ENCODE measurements around the gene RBPJ.

GRCh38 chr4:26279446-26279845 lies 41.4 kb upstream of the RBPJ start:
- no peak for TF ChIP-seq CTCF (IDR thresholded peaks at IDR 0.05)
- TF ChIP-seq POLR2A (IDR thresholded peaks at IDR 0.05), result no peak
